ENCODE data around the gene CAMK2D. TPM values are rescaled to one million over a fixed set of nuclear protein-coding genes. Genes with fewer than 3 reads are reported as not detected.

The CAMK2D gene
- total RNA-seq, 4 donors from 2014 or later: 62.0 to 122 (median 85.1) TPM

DNA sequence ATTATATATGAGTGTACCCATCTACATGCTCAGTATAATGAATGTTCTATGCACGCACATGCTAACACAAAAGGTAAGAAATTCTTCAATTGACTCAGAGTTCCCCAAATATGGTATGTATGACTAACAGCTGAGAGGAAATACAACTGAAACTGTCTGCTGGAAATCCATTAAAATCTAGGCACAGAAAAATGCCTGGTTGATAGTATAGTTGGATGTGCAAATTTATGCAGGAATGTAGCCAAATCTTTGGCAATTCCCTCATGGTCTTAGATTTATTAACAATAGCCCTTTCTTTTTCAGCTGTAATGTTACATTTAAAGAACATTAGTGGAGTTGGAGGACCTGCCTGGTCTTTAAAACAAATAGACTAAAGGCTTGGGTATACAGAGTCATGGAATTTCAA, 5.5 kb downstream of the CAMK2D start:
- TF ChIP-seq, protein P1, sequence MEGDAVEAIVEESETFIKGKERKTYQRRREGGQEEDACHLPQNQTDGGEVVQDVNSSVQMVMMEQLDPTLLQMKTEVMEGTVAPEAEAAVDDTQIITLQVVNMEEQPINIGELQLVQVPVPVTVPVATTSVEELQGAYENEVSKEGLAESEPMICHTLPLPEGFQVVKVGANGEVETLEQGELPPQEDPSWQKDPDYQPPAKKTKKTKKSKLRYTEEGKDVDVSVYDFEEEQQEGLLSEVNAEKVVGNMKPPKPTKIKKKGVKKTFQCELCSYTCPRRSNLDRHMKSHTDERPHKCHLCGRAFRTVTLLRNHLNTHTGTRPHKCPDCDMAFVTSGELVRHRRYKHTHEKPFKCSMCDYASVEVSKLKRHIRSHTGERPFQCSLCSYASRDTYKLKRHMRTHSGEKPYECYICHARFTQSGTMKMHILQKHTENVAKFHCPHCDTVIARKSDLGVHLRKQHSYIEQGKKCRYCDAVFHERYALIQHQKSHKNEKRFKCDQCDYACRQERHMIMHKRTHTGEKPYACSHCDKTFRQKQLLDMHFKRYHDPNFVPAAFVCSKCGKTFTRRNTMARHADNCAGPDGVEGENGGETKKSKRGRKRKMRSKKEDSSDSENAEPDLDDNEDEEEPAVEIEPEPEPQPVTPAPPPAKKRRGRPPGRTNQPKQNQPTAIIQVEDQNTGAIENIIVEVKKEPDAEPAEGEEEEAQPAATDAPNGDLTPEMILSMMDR (IDR thresholded peaks at IDR 0.05; ENCODE audit: low read depth): no peak

GRCh38 chr4:113750734-113751133, 10.8 kb downstream of the CAMK2D start:
- TF ChIP-seq, protein P1 (IDR thresholded peaks at IDR 0.05; ENCODE audit: low read depth): no peak

- TF ChIP-seq, protein P1 (IDR thresholded peaks at IDR 0.05; ENCODE audit: low read depth): no peak
Observed at GRCh38 chr4:113750296-113750695, 11.2 kb downstream of the CAMK2D start.

DNA sequence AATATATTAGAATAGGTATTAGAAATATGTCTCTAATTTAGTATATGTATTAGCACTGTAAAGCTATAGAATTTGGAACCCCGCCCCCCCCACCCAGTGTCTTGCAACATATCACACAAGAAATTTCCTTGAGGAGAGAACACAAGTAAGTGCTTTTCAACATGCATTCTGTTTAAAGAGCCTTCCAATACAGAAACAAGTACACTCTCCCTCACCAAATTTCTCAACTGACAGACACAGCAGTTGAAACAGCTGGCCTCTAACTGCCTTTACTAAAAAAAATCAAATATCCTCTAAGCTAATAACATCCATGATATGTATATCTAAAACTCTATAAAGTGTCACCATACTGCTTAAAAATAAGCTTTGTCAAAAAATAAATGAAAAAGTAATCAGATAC, 12.4 kb downstream of the CAMK2D start:
- TF ChIP-seq, protein P1 (IDR thresholded peaks at IDR 0.05; ENCODE audit: low read depth): no peak

DNA sequence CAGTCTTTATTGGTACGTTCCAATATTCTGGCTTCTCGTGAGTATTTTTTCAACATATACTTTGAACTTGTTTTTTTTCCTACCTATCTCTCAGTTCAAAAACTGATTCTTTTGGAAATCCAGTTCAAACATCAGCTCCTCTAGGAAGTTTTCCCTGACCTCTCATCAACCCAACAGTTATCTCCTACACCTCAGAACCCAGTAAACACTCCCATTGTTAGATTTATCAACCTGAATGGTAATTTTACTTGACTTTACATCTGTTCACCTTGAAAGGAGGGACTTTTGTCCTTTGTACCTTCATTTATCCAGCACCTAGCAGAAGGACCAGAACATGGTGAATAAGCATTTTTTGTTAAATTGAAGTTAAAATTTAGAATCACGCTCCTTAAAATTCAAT, 13.6 kb downstream of the CAMK2D start:
- TF ChIP-seq, protein P1 (IDR thresholded peaks at IDR 0.05; ENCODE audit: low read depth): no peak

DNA sequence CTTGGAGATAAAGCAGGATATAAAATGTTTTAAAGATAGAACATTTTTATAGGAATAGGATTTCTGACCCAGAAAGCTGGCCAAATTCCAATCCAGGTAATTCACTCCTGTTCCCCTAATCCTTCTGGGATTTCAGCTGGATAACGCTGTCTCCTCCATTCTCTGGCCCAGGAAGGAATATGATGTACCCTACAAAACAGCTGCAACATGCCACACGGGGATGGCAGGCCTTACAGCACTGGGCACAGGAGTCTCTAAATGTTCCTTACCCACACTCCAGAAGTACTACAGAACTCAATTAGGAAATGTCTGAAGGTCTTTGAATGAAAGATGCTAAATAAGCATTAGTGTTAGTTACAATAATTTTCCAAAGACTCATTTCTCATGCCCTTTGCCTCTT, 15.8 kb downstream of the CAMK2D start:
- TF ChIP-seq, protein P1 (IDR thresholded peaks at IDR 0.05; ENCODE audit: low read depth): no peak

- TF ChIP-seq, protein P1 (IDR thresholded peaks at IDR 0.05; ENCODE audit: low read depth): no peak
Observed at GRCh38 chr4:113744667-113745240, 16.8 kb downstream of the CAMK2D start.
